ENCODE measurements around the gene ATP6V1B1.

The ATP6V1B1 gene

GRCh38 chr2:70947556-70948184 lies 12.0 kb downstream of the ATP6V1B1 start:
- no peak for DNase-seq

DNA sequence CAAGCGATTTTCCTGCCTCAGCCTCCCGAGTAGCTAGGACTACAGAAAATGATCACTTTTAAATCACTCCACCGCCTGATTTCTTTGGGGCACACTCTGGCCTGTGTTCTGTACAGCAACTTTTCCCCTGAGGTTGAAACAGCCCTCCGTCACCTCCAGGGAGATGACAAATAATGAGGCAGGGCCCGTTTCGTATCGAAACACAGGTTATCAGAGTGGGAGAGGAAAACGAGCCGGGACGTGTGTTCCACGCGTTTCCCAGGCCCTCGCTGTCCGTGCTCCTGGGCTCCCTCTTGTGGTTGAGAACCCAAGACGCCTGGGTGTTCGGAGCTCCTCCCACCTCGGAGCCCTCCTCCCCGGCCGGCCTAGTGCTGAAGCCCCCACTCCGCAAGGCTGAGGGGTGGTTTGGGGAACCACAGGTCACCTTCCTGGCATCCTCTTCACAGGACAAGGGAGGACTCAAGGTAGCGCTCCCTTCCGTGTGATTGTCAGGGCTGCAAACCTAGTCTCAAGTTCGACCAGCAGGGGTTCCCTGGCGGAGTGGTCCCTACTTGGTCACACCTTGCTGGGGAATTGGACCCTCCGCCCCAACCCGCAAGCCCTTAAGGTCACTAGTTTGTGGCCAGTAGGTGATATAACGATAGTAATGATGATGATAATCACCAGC lies 12.8 kb downstream of the ATP6V1B1 start:
- no peak for DNase-seq

DNA sequence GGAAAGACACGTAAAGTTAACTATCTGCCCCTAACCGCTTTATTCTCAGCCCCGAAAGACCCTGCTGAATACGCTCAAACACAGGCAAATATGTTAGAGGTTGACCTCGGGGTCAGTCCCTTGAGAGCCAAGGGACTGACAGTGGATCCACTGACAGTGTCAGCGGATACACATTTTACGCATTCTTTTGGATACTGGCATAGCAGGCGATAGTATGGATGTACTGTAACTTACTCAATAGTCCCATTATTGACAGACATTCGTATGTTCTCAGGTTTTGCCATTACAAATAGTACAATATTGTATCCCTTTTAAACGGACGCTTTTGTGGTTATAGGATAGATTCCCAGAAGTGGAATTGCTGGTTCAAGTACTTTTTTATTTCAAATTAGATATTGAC lies 13.4 kb downstream of the ATP6V1B1 start:
- no peak for DNase-seq

- no peak for DNase-seq
Measured at GRCh38 chr2:70954886-70955285, 19.2 kb downstream of the ATP6V1B1 start.

GRCh38 chr2:70956141-70956540 lies 20.4 kb downstream of the ATP6V1B1 start:
- no peak for DNase-seq

DNA sequence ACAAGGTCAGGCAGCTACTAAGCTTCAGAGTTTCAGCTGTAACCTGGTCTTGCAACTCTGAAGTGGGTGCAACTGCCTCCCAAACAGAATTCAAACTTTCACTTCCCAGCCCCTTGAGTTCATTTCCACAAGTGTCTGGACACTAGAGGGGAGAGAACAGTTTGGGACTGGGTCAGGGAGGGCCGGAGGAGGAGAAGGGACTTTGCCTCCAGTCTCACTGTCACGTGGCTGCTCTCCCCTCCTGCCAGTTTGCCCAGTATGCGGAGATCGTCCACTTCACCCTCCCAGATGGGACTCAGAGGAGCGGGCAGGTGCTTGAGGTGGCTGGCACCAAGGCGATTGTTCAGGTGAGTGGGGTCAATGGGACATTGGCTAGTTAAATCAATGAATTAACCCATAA lies 22.1 kb downstream of the ATP6V1B1 start:
- no peak for DNase-seq

DNA sequence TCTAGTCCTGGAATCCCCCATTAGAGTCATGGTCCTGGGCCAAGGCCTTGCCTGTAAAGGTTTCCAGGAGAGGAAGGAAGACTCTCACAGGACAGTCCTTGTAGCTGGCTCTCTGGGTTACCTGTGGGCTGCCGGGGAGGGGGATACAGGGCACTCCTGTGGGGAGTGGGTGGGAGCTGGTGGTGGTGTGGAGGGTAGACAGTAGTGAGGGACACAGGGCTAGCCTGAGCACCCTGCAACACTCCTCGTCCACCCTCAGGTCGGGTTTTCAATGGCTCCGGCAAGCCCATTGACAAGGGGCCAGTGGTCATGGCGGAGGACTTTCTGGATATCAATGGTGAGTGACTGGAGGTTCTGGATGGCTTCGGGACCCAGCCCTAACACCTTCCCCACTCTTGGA lies 23.1 kb downstream of the ATP6V1B1 start:
- no peak for DNase-seq

GRCh38 chr2:70959271-70959761 lies 23.6 kb downstream of the ATP6V1B1 start:
- DNase-seq = no peak

DNA sequence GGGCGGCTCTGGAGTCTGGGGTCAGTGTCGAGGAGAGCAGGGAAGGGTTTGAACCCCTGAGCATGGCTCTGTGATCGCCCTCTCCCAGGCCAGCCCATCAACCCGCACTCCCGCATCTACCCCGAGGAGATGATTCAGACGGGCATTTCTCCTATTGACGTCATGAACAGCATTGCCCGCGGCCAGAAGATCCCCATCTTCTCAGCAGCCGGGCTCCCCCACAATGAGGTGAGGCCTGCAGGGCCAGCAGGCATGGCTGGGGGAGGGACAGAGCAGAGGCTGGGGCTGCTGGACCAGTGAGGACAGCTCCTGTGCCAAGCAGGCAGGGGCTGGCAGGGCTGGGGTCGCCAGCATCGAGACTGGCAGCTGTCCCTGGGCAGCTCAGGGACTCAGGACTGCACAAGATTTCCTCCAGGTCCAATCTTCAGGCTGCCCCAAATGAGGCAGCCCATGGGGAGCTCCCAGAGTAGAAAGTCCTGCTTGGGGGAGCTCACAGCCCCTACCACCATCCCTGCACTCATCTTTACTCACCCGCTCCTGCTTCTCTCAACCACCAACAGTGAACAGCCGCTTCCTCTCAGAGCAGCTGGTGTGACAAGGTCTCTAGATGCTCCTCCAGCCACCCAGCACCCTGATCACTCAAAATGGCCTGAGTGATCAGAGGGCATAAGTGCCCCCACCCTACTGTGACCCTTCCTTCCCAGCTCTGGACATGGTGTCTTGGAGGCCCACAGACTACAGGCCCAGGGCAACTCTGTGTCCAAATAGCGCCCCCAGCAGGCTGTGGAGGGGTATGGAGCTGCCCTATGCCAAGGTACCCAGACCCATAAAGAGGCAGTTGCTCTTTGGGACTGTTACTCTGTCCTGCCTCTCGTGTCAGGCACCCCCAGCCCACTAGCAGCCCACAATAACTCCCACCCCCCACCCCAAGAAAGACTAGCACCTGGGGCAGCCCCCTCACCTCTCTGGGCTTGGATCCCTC lies 24.4 kb downstream of the ATP6V1B1 start:
- no peak for DNase-seq

DNA sequence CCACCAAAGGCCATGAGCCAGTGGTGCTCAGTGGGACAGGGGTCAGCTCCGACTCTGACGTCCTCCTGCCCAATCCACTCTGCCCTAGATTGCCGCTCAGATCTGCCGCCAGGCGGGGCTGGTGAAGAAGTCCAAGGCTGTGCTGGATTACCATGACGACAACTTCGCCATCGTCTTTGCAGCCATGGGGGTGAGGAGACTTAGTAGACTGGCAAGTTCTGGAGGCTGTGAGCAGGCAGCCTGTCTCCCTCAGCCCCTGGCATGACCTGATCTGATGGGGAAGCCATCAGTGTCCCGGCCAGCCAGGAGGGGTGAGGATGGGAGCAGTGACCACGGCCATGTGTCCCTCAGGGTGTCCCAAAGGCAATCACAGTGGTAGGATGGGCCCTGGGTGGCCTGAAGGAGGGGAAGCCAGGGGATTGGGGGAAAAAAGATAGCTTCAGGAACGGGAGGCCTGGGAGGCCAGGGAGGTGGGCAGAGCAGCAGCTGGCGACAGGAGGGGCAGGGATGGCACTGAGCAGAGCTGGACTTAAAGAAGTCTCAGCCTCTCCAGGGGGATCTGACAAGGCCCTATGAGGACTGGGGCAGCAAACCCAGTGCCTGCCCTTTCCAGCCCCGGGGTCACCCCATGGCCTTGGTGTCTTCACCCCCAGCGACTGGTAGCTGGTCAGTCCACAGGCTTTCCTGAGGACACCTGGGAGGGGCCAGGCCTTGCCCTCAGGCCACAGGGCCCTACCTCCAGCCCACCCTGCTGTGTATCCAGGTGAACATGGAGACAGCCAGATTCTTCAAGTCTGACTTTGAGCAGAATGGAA lies 25.3 kb downstream of the ATP6V1B1 start:
- DNase-seq = no peak

DNA sequence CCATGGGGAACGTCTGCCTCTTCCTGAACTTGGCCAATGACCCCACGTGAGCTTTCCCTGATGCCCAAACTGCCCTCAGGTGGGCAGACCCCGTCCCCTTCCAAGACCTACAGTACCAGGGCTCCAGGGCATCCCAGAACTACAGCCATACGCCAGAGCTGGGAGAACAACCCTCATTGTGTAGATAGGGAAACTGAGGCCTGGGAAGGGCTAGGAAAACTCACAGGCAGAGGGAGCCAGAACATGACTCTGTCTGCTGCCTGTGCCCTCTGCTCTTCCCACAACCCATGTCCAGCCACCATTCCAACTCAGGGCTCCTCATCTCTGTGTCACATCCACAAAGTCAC lies 25.9 kb downstream of the ATP6V1B1 start:
- DNase-seq = no peak

GRCh38 chr2:70962211-70962884 lies 26.6 kb downstream of the ATP6V1B1 start:
- DNase-seq = no peak

DNA sequence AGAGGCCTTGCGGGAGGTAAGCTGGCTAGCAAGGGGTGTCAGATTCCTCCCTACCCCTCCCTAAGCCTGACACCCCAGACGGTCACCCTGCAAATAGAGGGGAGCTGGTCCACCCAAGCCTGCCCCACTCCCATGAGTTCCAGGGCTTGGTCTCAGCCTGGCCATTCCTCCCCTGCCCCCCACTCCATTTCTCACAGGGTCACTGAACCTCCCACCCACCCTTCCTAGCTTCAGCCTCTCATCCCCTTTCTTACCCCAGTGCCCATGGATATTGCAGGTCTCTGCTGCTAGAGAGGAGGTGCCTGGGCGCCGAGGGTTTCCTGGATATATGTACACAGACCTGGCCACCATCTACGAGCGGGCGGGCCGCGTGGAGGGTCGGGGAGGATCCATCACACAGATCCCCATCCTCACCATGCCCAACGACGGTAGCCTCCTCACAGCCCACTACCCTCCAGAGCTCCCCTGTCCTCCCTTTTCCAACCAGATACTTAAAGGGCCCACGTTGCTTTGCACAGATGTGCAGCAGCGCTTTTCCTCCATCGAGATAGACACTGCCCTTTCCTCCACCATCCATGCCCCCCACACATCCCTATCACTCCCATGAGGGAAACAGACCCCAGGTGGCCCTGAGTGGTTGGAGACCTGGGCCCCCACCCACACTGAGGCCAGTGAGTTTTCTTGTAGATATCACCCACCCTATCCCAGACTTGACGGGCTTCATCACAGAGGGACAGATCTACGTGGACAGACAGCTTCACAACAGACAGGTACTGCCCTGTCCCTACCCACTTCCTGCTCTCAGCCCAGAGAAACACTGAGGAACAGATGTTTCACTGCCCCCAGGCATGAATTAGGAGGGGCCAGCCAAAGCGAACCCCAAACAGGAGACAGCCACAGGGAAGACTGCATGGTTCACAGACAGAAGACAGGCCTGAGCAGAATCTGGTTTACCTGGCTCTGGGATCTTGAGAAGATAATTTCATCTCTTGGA lies 27.5 kb downstream of the ATP6V1B1 start:
- DNase-seq = no peak

DNA sequence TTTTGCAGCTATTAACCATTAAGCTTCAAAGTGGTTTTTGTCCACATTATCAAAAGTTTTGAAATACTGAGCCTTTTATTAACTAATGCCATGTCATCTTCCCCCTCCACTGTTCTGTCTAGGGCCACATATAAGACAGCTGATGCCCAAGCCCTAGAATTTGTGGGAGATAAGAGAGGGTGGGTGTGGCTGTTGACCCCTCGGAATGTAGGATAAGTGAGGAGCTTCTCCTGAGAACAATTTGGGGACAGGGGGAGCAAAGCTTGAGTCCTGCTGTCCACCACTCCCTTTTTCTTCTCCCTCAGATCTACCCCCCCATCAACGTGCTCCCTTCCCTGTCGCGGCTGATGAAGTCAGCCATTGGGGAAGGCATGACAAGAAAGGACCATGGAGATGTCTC lies 28.4 kb downstream of the ATP6V1B1 start:
- no peak for DNase-seq

DNA sequence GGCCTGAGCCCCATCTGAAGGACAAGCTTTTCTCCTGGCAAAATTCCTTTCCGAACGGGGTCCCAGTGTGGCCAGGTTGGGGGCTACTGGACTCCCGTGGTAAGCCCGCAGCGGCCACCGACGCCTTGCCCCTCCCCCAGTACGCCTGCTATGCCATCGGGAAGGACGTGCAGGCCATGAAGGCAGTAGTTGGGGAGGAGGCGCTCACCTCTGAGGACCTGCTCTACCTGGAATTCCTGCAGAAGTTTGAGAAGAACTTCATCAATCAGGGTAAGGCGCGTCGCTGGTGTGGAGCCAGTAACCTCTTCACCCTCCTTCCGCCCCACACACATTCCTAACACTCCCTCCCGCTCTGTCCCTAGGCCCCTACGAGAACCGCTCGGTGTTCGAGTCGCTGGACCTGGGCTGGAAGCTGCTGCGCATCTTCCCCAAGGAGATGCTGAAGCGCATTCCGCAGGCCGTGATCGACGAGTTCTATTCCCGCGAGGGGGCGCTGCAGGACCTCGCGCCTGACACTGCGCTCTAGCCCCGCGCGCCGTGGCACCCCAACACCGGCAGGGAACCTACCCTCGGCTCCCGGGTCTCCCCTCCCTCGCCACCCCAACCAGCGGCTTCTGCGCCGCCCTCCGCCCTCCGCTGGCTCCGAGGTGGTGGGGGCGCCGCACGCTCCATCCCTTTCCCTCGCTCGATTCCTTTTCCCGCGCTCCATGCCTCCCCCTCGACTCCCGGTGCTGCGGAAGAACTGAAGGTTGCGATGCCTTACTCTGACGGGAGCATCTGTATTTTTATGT lies 29.1 kb downstream of the ATP6V1B1 start:
- no peak for DNase-seq

DNA sequence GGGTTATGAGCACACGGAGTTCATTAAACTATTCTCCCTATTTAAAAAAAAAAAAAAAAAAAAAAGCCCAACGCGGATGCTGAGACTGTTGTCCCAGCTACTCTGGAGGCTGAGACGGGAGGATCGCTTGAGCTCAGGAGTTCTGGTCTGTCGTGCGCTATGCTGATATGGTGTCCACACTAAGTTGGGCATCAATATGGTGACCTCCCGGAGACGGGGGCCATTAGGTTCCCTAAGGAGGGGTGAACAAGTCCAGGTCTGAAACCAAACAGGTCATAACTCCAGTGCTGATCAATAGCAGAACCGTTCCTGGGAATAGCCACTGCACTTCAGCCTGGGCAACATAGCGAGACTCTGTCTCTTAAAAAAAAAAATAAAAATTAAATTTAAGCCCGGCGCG lies 29.8 kb downstream of the ATP6V1B1 start:
- DNase-seq = no peak

DNA sequence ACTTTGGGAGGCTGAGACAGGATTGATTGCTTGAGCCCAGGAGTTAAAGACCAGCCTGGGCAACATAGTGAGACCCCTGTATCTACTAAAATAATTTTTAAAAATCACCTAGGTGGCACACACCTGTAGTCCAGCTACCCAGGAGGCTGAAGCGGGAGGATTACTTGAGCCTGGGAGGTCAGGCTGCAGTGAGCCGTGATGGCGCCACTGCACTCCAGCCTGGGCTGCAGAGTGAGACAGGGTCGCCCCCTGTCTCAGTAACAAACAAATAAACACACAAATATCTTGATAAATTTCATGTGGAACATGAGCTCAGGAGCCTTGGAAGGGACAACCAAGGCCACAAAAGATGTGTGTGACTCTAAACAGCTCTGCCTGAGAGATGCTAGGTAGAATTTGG lies 31.0 kb downstream of the ATP6V1B1 start:
- DNase-seq = no peak

- DNase-seq = no peak
Measured at GRCh38 chr2:70967189-70967588, 31.5 kb downstream of the ATP6V1B1 start.

GRCh38 chr2:70974592-70974991 lies 38.9 kb downstream of the ATP6V1B1 start:
- DNase-seq = no peak

- no peak for DNase-seq
Measured at GRCh38 chr2:70975237-70975636, 39.5 kb downstream of the ATP6V1B1 start.
